IPS DF 4.7 (cell line): Measurements from ENCODE around the gene NBAS.
"Not testable (repeated sequence)": the region's sequence is repeated elsewhere in the genome, so short reads cannot be mapped to it uniquely, and the experiment has no call there.

Source experiments
- DNase-seq: peaks from one replicate; pipeline ENCODE4 v3.0.0-alpha.2; 2013; ENCODE audit warnings: low spot score; ENCODE audit errors: extremely low read depth

NBAS gene

DNA sequence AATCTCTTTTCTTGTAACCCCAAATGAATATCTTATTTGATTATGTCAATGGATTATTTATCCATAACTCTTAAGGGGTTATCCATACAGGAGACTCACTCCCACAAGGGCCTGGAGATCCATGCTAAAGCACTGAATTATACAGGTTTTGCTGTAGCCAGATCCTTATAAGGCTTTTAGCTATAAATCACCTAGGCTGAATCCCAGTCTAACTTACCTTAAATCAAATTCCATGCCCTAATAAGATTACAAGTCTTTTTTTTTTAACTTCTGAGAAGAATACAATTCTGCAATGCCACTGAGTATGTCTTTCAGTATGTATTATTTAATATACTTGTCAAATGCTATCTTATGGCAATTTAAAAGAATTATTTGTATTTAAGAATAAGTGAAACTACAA lies 340.5 kb downstream of the NBAS start:
- no peak for DNase-seq

GRCh38 chr2:15218423-15219086 lies 342.6 kb downstream of the NBAS start:
- DNase-seq = no peak

DNA sequence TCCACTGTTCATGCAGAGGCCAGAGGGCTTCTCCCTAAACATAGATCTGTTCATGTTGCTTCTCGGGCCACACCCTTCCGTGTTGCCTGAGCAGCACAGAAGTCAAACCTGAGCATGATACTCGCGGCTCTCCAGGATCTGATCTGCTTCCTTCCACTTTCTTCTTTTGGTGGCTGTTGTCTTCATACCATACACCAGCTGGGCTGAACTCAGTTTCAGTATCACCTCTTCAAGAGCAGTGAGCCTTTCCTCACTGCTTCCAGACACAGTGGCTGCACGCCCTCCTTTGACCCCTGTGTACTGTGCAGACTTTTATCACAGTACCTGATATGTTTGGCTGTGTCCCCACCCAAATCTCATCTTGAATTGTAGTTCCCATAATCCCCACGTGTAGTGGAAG lies 348.9 kb downstream of the NBAS start:
- no peak for DNase-seq

- DNase-seq = not testable (repeated sequence)
Observed at GRCh38 chr2:15210542-15210941, 350.6 kb downstream of the NBAS start.

DNA sequence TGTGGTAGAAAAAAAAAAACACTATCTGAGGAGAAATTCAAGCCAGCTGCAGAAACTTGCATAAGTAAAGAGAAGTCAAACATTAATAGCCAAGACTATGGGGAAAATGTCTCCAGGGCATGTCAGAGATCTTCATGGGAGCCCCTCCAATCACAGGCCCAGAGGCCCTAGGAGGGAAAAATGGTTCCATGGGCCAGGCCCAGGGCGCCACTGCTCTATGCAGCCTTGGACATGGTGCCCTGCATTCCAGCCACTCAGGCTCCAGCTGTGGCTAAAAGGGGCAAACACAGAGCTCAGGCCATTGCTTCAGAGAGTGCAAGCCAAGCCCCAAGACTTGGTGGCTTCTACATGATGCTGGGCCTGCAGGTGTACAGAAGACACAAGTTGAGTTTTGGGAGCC lies 354.7 kb downstream of the NBAS start:
- DNase-seq = no peak

- no peak for DNase-seq
Observed at GRCh38 chr2:15205562-15205961, 355.6 kb downstream of the NBAS start.

GRCh38 chr2:15201009-15201408 lies 360.1 kb downstream of the NBAS start:
- no peak for DNase-seq

DNA sequence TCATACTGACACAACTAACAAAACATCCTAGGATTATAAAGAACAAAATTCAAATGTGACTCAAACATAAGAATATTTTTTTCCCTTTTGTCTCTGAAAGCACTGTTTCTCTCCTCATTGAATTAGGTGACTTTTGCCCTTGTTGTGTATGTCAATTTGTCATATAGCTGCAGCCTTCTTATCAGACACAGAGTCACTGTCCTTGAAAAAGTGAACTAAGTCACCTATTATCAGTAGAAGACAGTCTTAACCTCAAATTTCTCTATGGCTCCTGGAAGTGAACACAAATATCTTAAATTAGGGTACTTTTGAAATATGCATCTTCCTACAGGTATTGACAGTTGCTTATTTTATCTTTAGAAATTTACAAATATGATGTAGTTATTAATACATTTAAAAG lies 360.6 kb downstream of the NBAS start:
- no peak for DNase-seq

- no peak for DNase-seq
Observed at GRCh38 chr2:15198051-15198450, 363.1 kb downstream of the NBAS start.

DNA sequence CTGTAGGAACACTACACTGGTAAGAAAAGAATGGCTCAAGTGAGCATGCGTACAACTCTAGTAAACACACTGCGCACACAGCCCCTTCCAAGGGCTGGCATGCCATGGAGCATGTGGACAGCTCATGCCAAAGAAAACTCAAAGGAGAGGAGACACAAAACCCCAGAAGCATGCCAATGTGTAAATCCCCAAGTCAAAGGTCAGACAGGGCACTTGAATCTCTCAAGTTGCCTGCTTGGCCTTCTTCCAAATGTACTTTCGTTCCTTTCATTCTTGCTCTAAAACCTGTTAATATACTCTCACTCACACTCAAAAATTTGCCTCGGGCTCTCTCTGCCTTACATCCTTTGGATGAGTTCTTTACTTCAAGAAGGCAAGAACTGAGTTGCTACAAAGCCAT lies 365.3 kb downstream of the NBAS start:
- DNase-seq = no peak

DNA sequence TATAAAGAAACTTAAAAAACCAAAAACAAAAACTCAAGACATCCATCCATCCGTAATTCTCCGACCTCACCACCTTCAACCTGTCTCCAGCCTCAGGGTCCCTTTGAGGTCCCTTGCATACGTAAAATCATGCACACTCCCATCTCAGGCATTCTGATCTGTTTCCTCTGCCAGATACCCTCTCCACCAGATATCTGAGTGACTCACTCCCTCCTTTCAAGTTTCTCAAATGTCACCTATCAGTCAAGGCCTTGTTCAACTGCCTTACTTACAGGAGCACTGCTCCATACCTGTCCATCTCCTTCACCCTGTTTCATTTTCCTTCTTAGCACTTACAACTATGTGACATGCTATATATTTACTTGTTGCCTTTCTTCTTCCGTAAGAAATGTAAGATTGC lies 369.3 kb downstream of the NBAS start:
- DNase-seq = no peak

DNA sequence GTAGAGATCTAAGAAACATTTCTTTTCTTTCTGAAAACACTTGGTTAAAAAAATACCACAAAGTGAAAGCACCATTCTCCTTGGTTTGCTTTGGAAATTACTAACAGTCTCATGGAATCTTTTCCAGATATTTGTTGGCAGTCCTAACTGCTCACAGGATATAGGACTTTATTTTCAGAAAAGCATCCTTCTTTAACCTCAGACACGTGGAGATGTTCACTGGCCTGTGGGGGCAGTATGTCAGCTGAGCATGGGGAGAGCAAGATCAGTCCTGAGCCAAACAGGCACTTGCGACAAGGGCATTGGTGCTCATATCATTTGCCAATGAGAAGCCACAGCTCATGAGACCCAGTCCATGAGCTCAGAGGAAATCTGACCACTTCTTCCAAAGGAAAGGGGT lies 371.9 kb downstream of the NBAS start:
- no peak for DNase-seq

DNA sequence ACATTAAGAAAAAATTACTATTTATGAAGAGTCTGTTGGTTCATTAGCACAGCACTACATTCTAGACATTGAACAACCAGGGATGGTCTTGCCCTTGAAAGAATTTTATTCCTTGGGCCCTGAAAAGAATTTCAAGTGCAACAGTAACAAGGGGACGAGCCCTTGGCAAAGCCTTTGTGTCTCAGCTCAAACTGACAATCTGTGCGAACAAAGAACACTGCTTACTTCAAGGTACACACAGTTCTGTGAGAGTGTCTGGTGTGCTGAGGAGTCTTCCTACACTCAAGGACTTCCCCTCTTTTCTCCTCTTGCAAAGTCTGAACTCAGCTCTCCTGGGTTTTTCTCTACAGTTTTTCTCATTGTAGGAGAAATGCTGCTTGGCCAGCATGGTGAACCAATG lies 373.4 kb downstream of the NBAS start:
- DNase-seq = no peak

- DNase-seq = no peak
Observed at GRCh38 chr2:15186118-15186517, 375.0 kb downstream of the NBAS start.

GRCh38 chr2:15184491-15184890 lies 376.6 kb downstream of the NBAS start:
- DNase-seq = no peak

DNA sequence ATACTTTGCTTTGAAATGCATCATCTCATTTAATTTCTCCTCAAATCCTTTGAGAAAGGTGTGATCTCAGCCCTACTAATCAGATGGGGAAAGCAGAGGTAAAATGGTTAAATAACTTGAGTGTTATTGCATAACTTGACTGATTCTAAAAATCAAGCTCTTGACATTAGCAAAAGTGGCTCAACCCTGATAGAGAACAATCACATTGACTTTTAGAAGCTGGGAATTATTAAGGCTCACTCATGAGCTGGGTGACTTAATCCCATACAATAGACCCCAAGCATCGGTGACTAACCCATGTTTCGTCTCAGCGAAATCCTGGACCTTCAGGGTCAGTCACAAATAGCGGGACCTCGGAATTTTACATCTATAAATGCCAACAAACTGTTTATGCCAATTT lies 378.9 kb downstream of the NBAS start:
- DNase-seq = no peak

GRCh38 chr2:15181092-15181745 lies 379.9 kb downstream of the NBAS start:
- DNase-seq = no peak

DNA sequence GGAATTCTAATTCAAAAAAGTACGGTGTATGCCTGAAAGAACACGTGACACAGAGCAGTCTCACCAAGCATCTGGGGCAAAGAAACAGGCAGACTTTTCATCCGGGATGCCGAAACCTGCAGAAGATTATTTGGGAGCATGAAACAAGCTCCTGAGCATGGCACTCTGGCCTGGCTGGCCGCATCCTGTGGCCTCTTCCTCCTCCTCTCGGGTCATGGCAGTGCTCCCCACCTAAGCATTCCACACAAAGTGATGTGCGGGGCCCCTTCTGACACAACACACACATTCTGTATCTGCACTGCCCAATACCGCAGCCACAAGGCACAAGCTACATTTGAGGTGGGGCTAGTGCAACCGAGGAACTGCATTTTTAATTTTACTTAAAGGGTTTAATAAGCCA lies 380.8 kb downstream of the NBAS start:
- DNase-seq = no peak

- no peak for DNase-seq
Observed at GRCh38 chr2:15178946-15179345, 382.2 kb downstream of the NBAS start.

- DNase-seq = no peak
Observed at GRCh38 chr2:15177103-15177502, 384.0 kb downstream of the NBAS start.

DNA sequence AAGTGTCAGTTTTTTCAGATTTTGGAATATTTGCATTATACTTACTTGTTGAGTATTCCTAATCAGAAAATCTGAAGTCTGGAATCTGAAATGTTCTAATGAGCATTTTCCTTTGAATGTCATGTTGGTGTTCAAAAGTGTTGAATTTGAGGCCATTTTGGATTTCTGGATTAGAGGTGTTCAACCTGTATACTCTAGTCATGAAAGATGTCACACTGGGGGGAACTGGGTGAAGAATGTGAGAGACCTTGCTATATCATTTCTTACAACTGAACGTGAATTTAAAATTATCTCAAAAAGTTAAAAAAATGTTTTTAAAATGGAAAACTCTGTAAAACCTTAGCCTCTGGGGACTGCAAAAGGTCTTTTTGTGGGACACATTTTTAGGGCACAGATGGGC lies 384.5 kb downstream of the NBAS start:
- DNase-seq = no peak

- DNase-seq = no peak
Observed at GRCh38 chr2:15174567-15174966, 386.6 kb downstream of the NBAS start.

DNA sequence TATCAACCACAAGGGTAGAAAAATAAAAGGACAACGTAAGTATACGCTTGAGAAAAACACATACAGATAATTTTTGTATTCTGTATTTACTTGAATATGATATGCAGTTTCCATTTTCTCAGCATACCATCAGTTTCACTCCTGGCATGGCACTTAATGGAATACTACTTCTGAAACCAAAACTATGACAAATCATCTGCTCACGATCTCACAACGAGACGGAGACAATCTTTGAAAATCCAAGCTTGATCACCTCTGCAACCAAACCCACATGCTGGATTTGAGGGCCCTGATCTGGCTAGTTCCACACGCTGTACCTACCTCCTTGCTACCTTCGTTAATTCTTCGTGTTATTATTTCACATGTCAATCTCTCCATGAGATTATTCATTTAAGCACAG lies 387.6 kb downstream of the NBAS start:
- no peak for DNase-seq
